HG03103 (cell line): ENCODE data around the gene OSBPL3.
"Not testable (repeated sequence)": the region's sequence is repeated elsewhere in the genome, so short reads cannot be mapped to it uniquely, and the experiment has no call there.

Source experiments
- ATAC-seq: cut with Tn5 transposase; IDR thresholded peaks from one replicate; pipeline ENCODE4 v1.9.1; 2021; ENCODE audit warnings: low read depth; ENCODE audit not compliant: unreplicated experiment

OSBPL3 gene

GRCh38 chr7:24808518-24808917 lies 171.5 kb downstream of the OSBPL3 start:
- no peak for ATAC-seq

GRCh38 chr7:24802300-24802699 lies 177.7 kb downstream of the OSBPL3 start:
- no peak for ATAC-seq

GRCh38 chr7:24801883-24802282 lies 178.1 kb downstream of the OSBPL3 start:
- no peak for ATAC-seq

- no peak for ATAC-seq
Observed at GRCh38 chr7:24800667-24801066, 179.3 kb downstream of the OSBPL3 start.

- no peak for ATAC-seq
Observed at GRCh38 chr7:24800073-24800472, 179.9 kb downstream of the OSBPL3 start.

GRCh38 chr7:24799506-24799905 lies 180.5 kb downstream of the OSBPL3 start:
- ATAC-seq: no peak

GRCh38 chr7:24798261-24798660 lies 181.7 kb downstream of the OSBPL3 start:
- no peak for ATAC-seq

- no peak for ATAC-seq
Observed at GRCh38 chr7:24797270-24797669, 182.7 kb downstream of the OSBPL3 start.

GRCh38 chr7:24795407-24795767 lies 184.6 kb downstream of the OSBPL3 start:
- ATAC-seq: no peak

GRCh38 chr7:24794751-24795406 lies 185.1 kb downstream of the OSBPL3 start:
- ATAC-seq: not testable (repeated sequence)

- no peak for ATAC-seq
Observed at GRCh38 chr7:24793982-24794648, 185.9 kb downstream of the OSBPL3 start.

GRCh38 chr7:24788961-24789576 lies 190.9 kb downstream of the OSBPL3 start:
- no peak for ATAC-seq

- ATAC-seq: no peak
Observed at GRCh38 chr7:24788075-24788474, 191.9 kb downstream of the OSBPL3 start.

- ATAC-seq: no peak
Observed at GRCh38 chr7:24786941-24787340, 193.0 kb downstream of the OSBPL3 start.

GRCh38 chr7:24786306-24786705 lies 193.7 kb downstream of the OSBPL3 start:
- no peak for ATAC-seq

GRCh38 chr7:24784277-24784676 lies 195.7 kb downstream of the OSBPL3 start:
- ATAC-seq: no peak

GRCh38 chr7:24783698-24784097 lies 196.3 kb downstream of the OSBPL3 start:
- ATAC-seq: no peak

- ATAC-seq: no peak
Observed at GRCh38 chr7:24781106-24781505, 198.9 kb downstream of the OSBPL3 start.

GRCh38 chr7:24779283-24779655 lies 200.7 kb downstream of the OSBPL3 start:
- no peak for ATAC-seq

- ATAC-seq: no peak
Observed at GRCh38 chr7:24778543-24779282, 201.3 kb downstream of the OSBPL3 start.

GRCh38 chr7:24777806-24778205 lies 202.2 kb downstream of the OSBPL3 start:
- ATAC-seq: no peak
